T-helper 2 cell treated with Interferon-gamma antibody and Interleukin-4, amounts not matched to agents 100 ng/mL and 5 ng/mL, for 36 hours (primary cell): ENCODE measurements around the gene PRPF6. TPM values are rescaled to one million over a fixed set of nuclear protein-coding genes. Genes with fewer than 3 reads are reported as not detected.

ENCODE experiments used
- intact Hi-C: fragments of 100-400 bp; cut with micrococcal nuclease; formaldehyde crosslinking; loops from one replicate; pipeline ENCODE4 v1.15.1; 2023
- total RNA-seq: library from RNA; stranded (reverse); gene quantifications from 2 replicates; pipeline ENCODE4 v1.2.3, GENCODE V29; 2022

PRPF6 gene
- total RNA-seq, 1 donor from 2014 or later, result 69.4 TPM

- intact Hi-C loops, result loop anchor here (2.0 to 5.0 kb wide), 2 partner anchors 18 to 270 kb away; no protein-coding TSS in a partner anchor
Measured at GRCh38 chr20:64056889-64057627, 76.1 kb downstream of the PRPF6 start.

GRCh38 chr20:64057628-64058498 is 76.9 kb downstream of the PRPF6 start:
- intact Hi-C loops, result loop anchor here (2.0 to 5.0 kb wide), 2 partner anchors 19 to 271 kb away; no protein-coding TSS in a partner anchor

GRCh38 chr20:64058536-64058935 is 77.6 kb downstream of the PRPF6 start:
- intact Hi-C loops, result loop anchor here (5.0 kb wide), 1 partner anchor 271 kb away; no protein-coding TSS in a partner anchor

- intact Hi-C loops, result loop anchor here (2.0 to 10.0 kb wide), 3 partner anchors 81 to 407 kb away; partner anchors contain the start of genes ABHD16B, PRPF6, RTEL1 and STMN3
Measured at GRCh38 chr20:64062276-64062595, 81.3 kb downstream of the PRPF6 start.

GRCh38 chr20:64062596-64063388 is 81.9 kb downstream of the PRPF6 start, which contains the start of gene TCEA2:
TSS of gene TCEA2 (plus strand) at chr20:64063198. CDS start at chr20:64063313, 115 bp downstream.
- intact Hi-C loops, result loop anchor here (1.0 to 10.0 kb wide), 6 partner anchors 17 to 408 kb away; partner anchors contain the start of genes ABHD16B, DNAJC5, PRPF6 and RGS19

- intact Hi-C loops, result loop anchor here (1.0 to 10.0 kb wide), 6 partner anchors 16 to 409 kb away; partner anchors contain the start of genes ABHD16B, DNAJC5, PRPF6 and RGS19
Measured at GRCh38 chr20:64063389-64064144, 82.6 kb downstream of the PRPF6 start.

- intact Hi-C loops, result loop anchor here (10.0 kb wide), 2 partner anchors 199 to 409 kb away; partner anchors contain the start of genes ABHD16B, RTEL1, STMN3 and TPD52L2
Measured at GRCh38 chr20:64064145-64064698, 83.3 kb downstream of the PRPF6 start.

GRCh38 chr20:64065062-64065973 is 84.4 kb downstream of the PRPF6 start:
- intact Hi-C loops, result loop anchor here (10.0 kb wide), 2 partner anchors 201 to 411 kb away; partner anchors contain the start of genes ABHD16B, RTEL1, STMN3 and TPD52L2

GRCh38 chr20:64065974-64066343 is 85.0 kb downstream of the PRPF6 start:
- intact Hi-C loops, result loop anchor here (1.0 to 10.0 kb wide), 3 partner anchors 11 to 411 kb away; partner anchors contain the start of genes ABHD16B, RTEL1, STMN3 and TPD52L2

- intact Hi-C loops, result loop anchor here (10.0 kb wide), 2 partner anchors 202 to 412 kb away; partner anchors contain the start of genes ABHD16B, RTEL1, STMN3 and TPD52L2
Measured at GRCh38 chr20:64067005-64067632, 86.2 kb downstream of the PRPF6 start.

- intact Hi-C loops, result loop anchor here (10.0 kb wide), 2 partner anchors 203 to 413 kb away; partner anchors contain the start of genes ABHD16B, RTEL1, STMN3 and TPD52L2
Measured at GRCh38 chr20:64067733-64068307, 86.9 kb downstream of the PRPF6 start.

GRCh38 chr20:64068386-64069208 is 87.7 kb downstream of the PRPF6 start:
- intact Hi-C loops, result loop anchor here (10.0 kb wide), 2 partner anchors 204 to 414 kb away; partner anchors contain the start of genes ABHD16B, RTEL1, STMN3 and TPD52L2

- intact Hi-C loops, result loop anchor here (10.0 kb wide), 2 partner anchors 204 to 414 kb away; partner anchors contain the start of genes ABHD16B, RTEL1, STMN3 and TPD52L2
Measured at GRCh38 chr20:64069209-64069613, 88.3 kb downstream of the PRPF6 start.

GRCh38 chr20:64069614-64070243 is 88.8 kb downstream of the PRPF6 start:
- intact Hi-C loops, result loop anchor here (10.0 kb wide), 2 partner anchors 205 to 415 kb away; partner anchors contain the start of genes ABHD16B, RTEL1, STMN3 and TPD52L2

GRCh38 chr20:64070244-64070993 is 89.5 kb downstream of the PRPF6 start:
- intact Hi-C loops, result no loop called here
